Neural cell (in vitro differentiated cells): ENCODE data around the gene AMIGO1. TPM values are rescaled to one million over a fixed set of nuclear protein-coding genes. Genes with fewer than 3 reads are reported as not detected.

Experiments used
- H2AFZ ChIP-seq: fragments of 200-600, 300-800 bp; sonication (generic), shearing (Covaris generic); 2 replicates; pipeline ENCODE4 v1.6.0; 2014; ENCODE audit warnings: low read depth, mild to moderate bottlenecking, antibody characterized with exemption, low read length, moderate library complexity
- H3F3A ChIP-seq: fragments of 200-600 bp; shearing (Covaris generic); 2 replicates; pipeline ENCODE4 v1.6.1; 2016; ENCODE audit warnings: mild to moderate bottlenecking, moderate library complexity, mixed read lengths, antibody characterized with exemption, low read length; ENCODE audit not compliant: insufficient read depth, poor library complexity, severe bottlenecking
- H3K27ac ChIP-seq: fragments of 200-600, 300-800 bp; sonication (generic), shearing (Covaris generic); 2 replicates; pipeline ENCODE4 v1.5.1; 2014; ENCODE audit warnings: mild to moderate bottlenecking, low read length, moderate library complexity
- H3K27me3 ChIP-seq: fragments of 300-800, 200-600 bp; sonication (generic), shearing (Covaris generic); 2 replicates; pipeline ENCODE4 v1.6.0; 2014; ENCODE audit warnings: mild to moderate bottlenecking, low read depth, low read length, moderate library complexity; ENCODE audit not compliant: insufficient read depth
- H3K36me3 ChIP-seq: fragments of 300-800, 200-600 bp; sonication (generic), shearing (Covaris generic); 2 replicates; pipeline ENCODE4 v1.5.1; 2014; ENCODE audit warnings: mild to moderate bottlenecking, antibody characterized with exemption, low read length, moderate library complexity; ENCODE audit not compliant: insufficient read depth
- H3K4me2 ChIP-seq: fragments of 300-800, 200-600 bp; sonication (generic), shearing (Covaris generic); 2 replicates; pipeline ENCODE4 v1.6.0; 2014; ENCODE audit warnings: mild to moderate bottlenecking, low read length
- H3K4me3 ChIP-seq: fragments of 300-800, 200-600 bp; sonication (generic), shearing (Covaris generic); 2 replicates; pipeline ENCODE4 v1.5.1; 2014; ENCODE audit warnings: mild to moderate bottlenecking, low read length, moderate library complexity
- H3K79me2 ChIP-seq: fragments of 200-600 bp; shearing (Covaris generic); replicated peaks from 2 replicates; pipeline ENCODE4 v1.6.0; 2014; ENCODE audit warnings: mild to moderate bottlenecking, low read length, moderate library complexity; ENCODE audit not compliant: insufficient read depth
- H3K9ac ChIP-seq: fragments of 300-800, 200-600 bp; sonication (generic), shearing (Covaris generic); 2 replicates; pipeline ENCODE4 v1.6.1; 2016; ENCODE audit warnings: mild to moderate bottlenecking, low read length, mixed read lengths
- H3K9me2 ChIP-seq: fragments of 200-600 bp; shearing (Covaris generic); 2 replicates; pipeline ENCODE4 v1.6.1; 2016; ENCODE audit warnings: mild to moderate bottlenecking, low read length, mixed read lengths; ENCODE audit not compliant: insufficient read depth
- H3K9me3 ChIP-seq: fragments of 200-600, 300-800 bp; sonication (generic), shearing (Covaris generic); 2 replicates; pipeline ENCODE4 v1.6.1; 2016; ENCODE audit warnings: mild to moderate bottlenecking, mixed run types, low read length, moderate library complexity, mixed read lengths
- H4K20me1 ChIP-seq: fragments of 200-600 bp; shearing (Covaris generic); 2 replicates; pipeline ENCODE4 v1.6.1; 2016; ENCODE audit warnings: mild to moderate bottlenecking, mixed run types; ENCODE audit not compliant: insufficient read depth
- CTCF ChIP-seq: fragments of 450-650 bp; IDR thresholded peaks from 2 replicates; pipeline ENCODE4 v1.5.1; 2014; ENCODE audit warnings: antibody characterized with exemption, mild to moderate bottlenecking, moderate library complexity; ENCODE audit not compliant: poor library complexity, severe bottlenecking
- EP300 ChIP-seq: fragments of 450-650 bp; conservative IDR thresholded peaks from 2 replicates; pipeline ENCODE4 v1.6.1; 2014; ENCODE audit warnings: antibody characterized with exemption, mild to moderate bottlenecking, moderate library complexity; ENCODE audit not compliant: poor library complexity, severe bottlenecking
- EZH2 ChIP-seq: fragments of 200-600, 300-800 bp; shearing (Covaris generic), sonication (generic); IDR thresholded peaks from 2 replicates; pipeline ENCODE4 v1.6.1; 2014; ENCODE audit warnings: antibody characterized with exemption, low read length, borderline replicate concordance, mild to moderate bottlenecking; ENCODE audit not compliant: insufficient read depth, poor library complexity, severe bottlenecking
- MXI1 ChIP-seq: fragments of 450-650 bp; conservative IDR thresholded peaks from 2 replicates; pipeline ENCODE4 v1.6.1; 2014; ENCODE audit warnings: antibody characterized with exemption, mild to moderate bottlenecking; ENCODE audit not compliant: poor library complexity, severe bottlenecking
- POLR2AphosphoS5 ChIP-seq: IDR thresholded peaks from 2 replicates; pipeline ENCODE4 v1.6.1; 2012
- RAD21 ChIP-seq: fragments of 450-650 bp; conservative IDR thresholded peaks from 2 replicates; pipeline ENCODE4 v1.6.1; 2014; ENCODE audit warnings: antibody characterized with exemption, mild to moderate bottlenecking, moderate library complexity
- SMC3 ChIP-seq: fragments of 450-650 bp; conservative IDR thresholded peaks from 2 replicates; pipeline ENCODE4 v1.6.1; 2014; ENCODE audit warnings: antibody characterized with exemption, mild to moderate bottlenecking, moderate library complexity; ENCODE audit not compliant: poor library complexity
- TAF1 ChIP-seq: IDR thresholded peaks from 2 replicates; pipeline ENCODE4 v1.6.1; 2012; ENCODE audit warnings: low read depth
- polyA plus RNA-seq: library from polyadenylated mRNA; depleted of rRNA; stranded (reverse); fragments of >200 nt; gene quantifications from 2 replicates; pipeline ENCODE4 v1.2.3, GENCODE V29; 2014
- TF ChIP-seq, protein P1 (sequence below): IDR thresholded peaks from 2 replicates; pipeline ENCODE4 v1.6.1; 2012; ENCODE audit warnings: borderline replicate concordance

AMIGO1 gene
- polyA plus RNA-seq, 1 donor from 2014 or later, result 12.6 TPM

GRCh38 chr1:109454497-109455133 is 54.9 kb downstream of the AMIGO1 start:
- no peaks in the 10 kb centered on the region for H3K27me3 ChIP-seq
- peaks cover 6% of the 10 kb centered on the region for H3K9me3 ChIP-seq
- no peak for TF ChIP-seq TAF1
- no peak for TF ChIP-seq POLR2AphosphoS5
- TF ChIP-seq SMC3, result no peak
- TF ChIP-seq MXI1, result no peak
- TF ChIP-seq, protein P1, sequence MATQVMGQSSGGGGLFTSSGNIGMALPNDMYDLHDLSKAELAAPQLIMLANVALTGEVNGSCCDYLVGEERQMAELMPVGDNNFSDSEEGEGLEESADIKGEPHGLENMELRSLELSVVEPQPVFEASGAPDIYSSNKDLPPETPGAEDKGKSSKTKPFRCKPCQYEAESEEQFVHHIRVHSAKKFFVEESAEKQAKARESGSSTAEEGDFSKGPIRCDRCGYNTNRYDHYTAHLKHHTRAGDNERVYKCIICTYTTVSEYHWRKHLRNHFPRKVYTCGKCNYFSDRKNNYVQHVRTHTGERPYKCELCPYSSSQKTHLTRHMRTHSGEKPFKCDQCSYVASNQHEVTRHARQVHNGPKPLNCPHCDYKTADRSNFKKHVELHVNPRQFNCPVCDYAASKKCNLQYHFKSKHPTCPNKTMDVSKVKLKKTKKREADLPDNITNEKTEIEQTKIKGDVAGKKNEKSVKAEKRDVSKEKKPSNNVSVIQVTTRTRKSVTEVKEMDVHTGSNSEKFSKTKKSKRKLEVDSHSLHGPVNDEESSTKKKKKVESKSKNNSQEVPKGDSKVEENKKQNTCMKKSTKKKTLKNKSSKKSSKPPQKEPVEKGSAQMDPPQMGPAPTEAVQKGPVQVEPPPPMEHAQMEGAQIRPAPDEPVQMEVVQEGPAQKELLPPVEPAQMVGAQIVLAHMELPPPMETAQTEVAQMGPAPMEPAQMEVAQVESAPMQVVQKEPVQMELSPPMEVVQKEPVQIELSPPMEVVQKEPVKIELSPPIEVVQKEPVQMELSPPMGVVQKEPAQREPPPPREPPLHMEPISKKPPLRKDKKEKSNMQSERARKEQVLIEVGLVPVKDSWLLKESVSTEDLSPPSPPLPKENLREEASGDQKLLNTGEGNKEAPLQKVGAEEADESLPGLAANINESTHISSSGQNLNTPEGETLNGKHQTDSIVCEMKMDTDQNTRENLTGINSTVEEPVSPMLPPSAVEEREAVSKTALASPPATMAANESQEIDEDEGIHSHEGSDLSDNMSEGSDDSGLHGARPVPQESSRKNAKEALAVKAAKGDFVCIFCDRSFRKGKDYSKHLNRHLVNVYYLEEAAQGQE, result no peak
- no peak for TF ChIP-seq CTCF
- no peak for TF ChIP-seq RAD21
- TF ChIP-seq EZH2, result no peak
- TF ChIP-seq EP300, result no peak
- no peaks in the 10 kb centered on the region for H3F3A ChIP-seq
- H4K20me1 ChIP-seq, result no peaks in the 10 kb centered on the region
- H3K27ac ChIP-seq, result no peak overlapping the region
- no peaks in the 10 kb centered on the region for H3K9me2 ChIP-seq
- H3K36me3 ChIP-seq, result no peaks in the 10 kb centered on the region
- no peak overlapping the region for H3K4me3 ChIP-seq
- no peak overlapping the region for H2AFZ ChIP-seq
- no peaks in the 10 kb centered on the region for H3K79me2 ChIP-seq
- no peak overlapping the region for H3K9ac ChIP-seq
- no peak overlapping the region for H3K4me2 ChIP-seq

Other genes starting within 250 kb of the AMIGO1 start
- 5.4 and 7.9 TPM in 2 replicates for gene PSRC1, start 226.6 kb downstream of the AMIGO1 start, polyA plus RNA-seq
- 0.78 and 1.6 TPM in 2 replicates for gene MYBPHL, start 202.7 kb downstream of the AMIGO1 start, polyA plus RNA-seq
- 31.4 and 33.3 TPM in 2 replicates for gene SORT1, start 111.8 kb downstream of the AMIGO1 start, polyA plus RNA-seq
- gene PSMA5, start 83.3 kb downstream of the AMIGO1 start, polyA plus RNA-seq, result 98.8 and 99.8 TPM in 2 replicates
- gene SYPL2, start 43.2 kb downstream of the AMIGO1 start, polyA plus RNA-seq, result not detected in 2 replicates
- 14.3 and 16.9 TPM in 2 replicates for gene ATXN7L2, start 25.8 kb downstream of the AMIGO1 start, polyA plus RNA-seq
- 7.2 and 9.2 TPM in 2 replicates for gene CYB561D1, start 15.6 kb downstream of the AMIGO1 start, polyA plus RNA-seq
- gene GPR61, start 30.1 kb upstream of the AMIGO1 start, polyA plus RNA-seq, result 9.7 and 13.2 TPM in 2 replicates
- gene GNAI3, start 38.9 kb upstream of the AMIGO1 start, polyA plus RNA-seq, result 10.6 and 10.9 TPM in 2 replicates
- 1.5 TPM in 1 of 2 replicates, not detected in the other for gene GNAT2, start 109.9 kb upstream of the AMIGO1 start, polyA plus RNA-seq
- gene AMPD2, start 110.1 kb upstream of the AMIGO1 start, polyA plus RNA-seq, result 104 and 111 TPM in 2 replicates
- 0.06 and 0.71 TPM in 2 replicates for gene GSTM4, start 146.4 kb upstream of the AMIGO1 start, polyA plus RNA-seq
- gene GSTM2, start 158.3 kb upstream of the AMIGO1 start, polyA plus RNA-seq, result 6.8 and 10.2 TPM in 2 replicates
- gene GSTM1, start 178.1 kb upstream of the AMIGO1 start, polyA plus RNA-seq, result not detected in 2 replicates
- not detected in 2 replicates for gene GSTM5, start 202.5 kb upstream of the AMIGO1 start, polyA plus RNA-seq
- 150 and 195 TPM in 2 replicates for gene GSTM3, start 231.3 kb upstream of the AMIGO1 start, polyA plus RNA-seq